ENCODE results near the gene ZFP36.

Gene ZFP36

GRCh38 chr19:39406656-39407409 is at the start of gene ZFP36:
TSS of gene ZFP36 (plus strand) at chr19:39406847. CDS start at chr19:39406905, 58 bp downstream.
- H3K9me3 ChIP-seq (ENCODE audit: insufficient read depth, low read depth, low read length) = no peaks in the 10 kb centered on the region
- peak within 1 kb of the TSS; percentile 12 for H3K27ac ChIP-seq (ENCODE audit: low read length)
- H3K4me1 ChIP-seq (ENCODE audit: insufficient read depth, low read length) = peaks cover 37% of the 10 kb centered on the region
- peaks cover 9% of the 10 kb centered on the region; the same call in 1 of the 2 replicates for H3K36me3 ChIP-seq (ENCODE audit: insufficient read depth, low read depth, low read length)
- peak within 1 kb of the TSS; percentile 96 for H3K4me3 ChIP-seq (ENCODE audit: low read length)
- peak within 1 kb of the TSS; percentile 90; the same call in 1 of the 2 replicates for H3K9ac ChIP-seq (ENCODE audit: low read depth, low read length)
- no peaks in the 10 kb centered on the region; the same call in 1 of the 2 replicates for H3K27me3 ChIP-seq (ENCODE audit: insufficient read depth, low read length)

GRCh38 chr19:39359026-39359425 is 47.6 kb upstream of the ZFP36 start:
- no peaks in the 10 kb centered on the region for H3K4me1 ChIP-seq (ENCODE audit: insufficient read depth, low read length)
- H3K36me3 ChIP-seq (ENCODE audit: insufficient read depth, low read depth, low read length) = peaks cover 87% of the 10 kb centered on the region
- no peak overlapping the region for H3K9ac ChIP-seq (ENCODE audit: low read depth, low read length)
- H3K4me3 ChIP-seq (ENCODE audit: low read length) = no peak overlapping the region
- H3K9me3 ChIP-seq (ENCODE audit: insufficient read depth, low read depth, low read length) = no peaks in the 10 kb centered on the region
- no peaks in the 10 kb centered on the region for H3K27me3 ChIP-seq (ENCODE audit: insufficient read depth, low read length)
- no peak overlapping the region for H3K27ac ChIP-seq (ENCODE audit: low read length)

GRCh38 chr19:39360599-39360998 is 46.0 kb upstream of the ZFP36 start:
- Histone ChIP-seq H3K27me3 (ENCODE audit: insufficient read depth, low read length) (no peaks in the 10 kb centered on the region), H3K36me3 (ENCODE audit: insufficient read depth, low read depth, low read length) (peaks cover 73% of the 10 kb centered on the region), H3K27ac (ENCODE audit: low read length) (no peak overlapping the region), H3K4me1 (ENCODE audit: insufficient read depth, low read length) (no peaks in the 10 kb centered on the region), H3K9ac (ENCODE audit: low read depth, low read length) (no peak overlapping the region), H3K4me3 (ENCODE audit: low read length) (no peak overlapping the region), H3K9me3 (ENCODE audit: insufficient read depth, low read depth, low read length) (no peaks in the 10 kb centered on the region)

- Histone ChIP-seq H3K27me3 (ENCODE audit: insufficient read depth, low read length) (no peaks in the 10 kb centered on the region), H3K4me1 (ENCODE audit: insufficient read depth, low read length) (no peaks in the 10 kb centered on the region)
Measured at GRCh38 chr19:39362682-39363657, 43.7 kb upstream of the ZFP36 start.

GRCh38 chr19:39363901-39364457 is 42.7 kb upstream of the ZFP36 start:
- Histone ChIP-seq H3K36me3 (ENCODE audit: insufficient read depth, low read depth, low read length) (peaks cover 63% of the 10 kb centered on the region), H3K4me3 (ENCODE audit: low read length) (no peak overlapping the region), H3K27ac (ENCODE audit: low read length) (no peak overlapping the region), H3K9me3 (ENCODE audit: insufficient read depth, low read depth, low read length) (no peaks in the 10 kb centered on the region), H3K9ac (ENCODE audit: low read depth, low read length) (no peak overlapping the region), H3K4me1 (ENCODE audit: insufficient read depth, low read length) (no peaks in the 10 kb centered on the region), H3K27me3 (ENCODE audit: insufficient read depth, low read length) (no peaks in the 10 kb centered on the region)

More at GRCh38 chr19:39362682-39363657, 43.7 kb upstream of the ZFP36 start:
- Histone ChIP-seq H3K36me3 (ENCODE audit: insufficient read depth, low read depth, low read length) (peaks cover 64% of the 10 kb centered on the region), H3K9ac (ENCODE audit: low read depth, low read length) (no peak overlapping the region), H3K27ac (ENCODE audit: low read length) (no peak overlapping the region), H3K9me3 (ENCODE audit: insufficient read depth, low read depth, low read length) (no peaks in the 10 kb centered on the region), H3K4me3 (ENCODE audit: low read length) (no peak overlapping the region)

GRCh38 chr19:39365531-39365930 is 41.1 kb upstream of the ZFP36 start:
- peaks cover 66% of the 10 kb centered on the region for H3K36me3 ChIP-seq (ENCODE audit: insufficient read depth, low read depth, low read length)

GRCh38 chr19:39369200-39369599 is 37.4 kb upstream of the ZFP36 start:
- Histone ChIP-seq H3K27ac (ENCODE audit: low read length) (no peak overlapping the region), H3K9ac (ENCODE audit: low read depth, low read length) (no peak overlapping the region), H3K27me3 (ENCODE audit: insufficient read depth, low read length) (no peaks in the 10 kb centered on the region), H3K4me3 (ENCODE audit: low read length) (no peak overlapping the region), H3K4me1 (ENCODE audit: insufficient read depth, low read length) (no peaks in the 10 kb centered on the region), H3K9me3 (ENCODE audit: insufficient read depth, low read depth, low read length) (no peaks in the 10 kb centered on the region), H3K36me3 (ENCODE audit: insufficient read depth, low read depth, low read length) (peaks cover 72% of the 10 kb centered on the region)

More at GRCh38 chr19:39365531-39365930, 41.1 kb upstream of the ZFP36 start:
- Histone ChIP-seq H3K9me3 (ENCODE audit: insufficient read depth, low read depth, low read length) (no peaks in the 10 kb centered on the region), H3K9ac (ENCODE audit: low read depth, low read length) (no peak overlapping the region), H3K4me3 (ENCODE audit: low read length) (no peak overlapping the region), H3K4me1 (ENCODE audit: insufficient read depth, low read length) (no peaks in the 10 kb centered on the region), H3K27me3 (ENCODE audit: insufficient read depth, low read length) (no peaks in the 10 kb centered on the region), H3K27ac (ENCODE audit: low read length) (no peak overlapping the region)

- H3K27me3 ChIP-seq (ENCODE audit: insufficient read depth, low read length) = no peaks in the 10 kb centered on the region
- H3K9me3 ChIP-seq (ENCODE audit: insufficient read depth, low read depth, low read length) = no peaks in the 10 kb centered on the region
- peaks cover 79% of the 10 kb centered on the region for H3K36me3 ChIP-seq (ENCODE audit: insufficient read depth, low read depth, low read length)
Measured at GRCh38 chr19:39370735-39371134, 35.9 kb upstream of the ZFP36 start.

GRCh38 chr19:39372047-39372802 is 34.4 kb upstream of the ZFP36 start:
- Histone ChIP-seq H3K27me3 (ENCODE audit: insufficient read depth, low read length) (no peaks in the 10 kb centered on the region), H3K4me1 (ENCODE audit: insufficient read depth, low read length) (no peaks in the 10 kb centered on the region), H3K9ac (ENCODE audit: low read depth, low read length) (no peak overlapping the region), H3K27ac (ENCODE audit: low read length) (no peak overlapping the region), H3K4me3 (ENCODE audit: low read length) (no peak overlapping the region), H3K36me3 (ENCODE audit: insufficient read depth, low read depth, low read length) (peaks cover 81% of the 10 kb centered on the region), H3K9me3 (ENCODE audit: insufficient read depth, low read depth, low read length) (no peaks in the 10 kb centered on the region)

More at GRCh38 chr19:39370735-39371134, 35.9 kb upstream of the ZFP36 start:
- Histone ChIP-seq H3K9ac (ENCODE audit: low read depth, low read length) (no peak overlapping the region), H3K4me3 (ENCODE audit: low read length) (no peak overlapping the region), H3K4me1 (ENCODE audit: insufficient read depth, low read length) (no peaks in the 10 kb centered on the region), H3K27ac (ENCODE audit: low read length) (no peak overlapping the region)

- Histone ChIP-seq H3K27ac (ENCODE audit: low read length) (no peak overlapping the region), H3K9me3 (ENCODE audit: insufficient read depth, low read depth, low read length) (no peaks in the 10 kb centered on the region), H3K36me3 (ENCODE audit: insufficient read depth, low read depth, low read length) (peaks cover 88% of the 10 kb centered on the region), H3K4me1 (ENCODE audit: insufficient read depth, low read length) (no peaks in the 10 kb centered on the region), H3K27me3 (ENCODE audit: insufficient read depth, low read length) (no peaks in the 10 kb centered on the region), H3K4me3 (ENCODE audit: low read length) (no peak overlapping the region), H3K9ac (ENCODE audit: low read depth, low read length) (no peak overlapping the region)
Measured at GRCh38 chr19:39372941-39373340, 33.7 kb upstream of the ZFP36 start.

- H3K9ac ChIP-seq (ENCODE audit: low read depth, low read length) = no peak overlapping the region
- no peaks in the 10 kb centered on the region for H3K9me3 ChIP-seq (ENCODE audit: insufficient read depth, low read depth, low read length)
- H3K4me3 ChIP-seq (ENCODE audit: low read length) = no peak overlapping the region
- no peaks in the 10 kb centered on the region for H3K4me1 ChIP-seq (ENCODE audit: insufficient read depth, low read length)
- peaks cover 89% of the 10 kb centered on the region for H3K36me3 ChIP-seq (ENCODE audit: insufficient read depth, low read depth, low read length)
- no peaks in the 10 kb centered on the region for H3K27me3 ChIP-seq (ENCODE audit: insufficient read depth, low read length)
- H3K27ac ChIP-seq (ENCODE audit: low read length) = no peak overlapping the region
Measured at GRCh38 chr19:39375929-39376328, 30.7 kb upstream of the ZFP36 start.
